Thyroid gland (tissue), 4 donors: ENCODE data around the gene PAGR1.

Experiments
- POLR2A ChIP-seq, 2 donors: fragments of 450-650 bp; IDR thresholded peaks; one replicate each; pipeline ENCODE4 v1.6.1; 2017; ENCODE audit warnings: antibody characterized with exemption in 2 of 2, mild to moderate bottlenecking in 2 of 2, moderate library complexity in 1 of 2
- TF ChIP-seq, protein P1 (sequence below), 6 experiments: fragments of 200-600 bp in 3 of 6; fragments of 450-650 bp in 3 of 6; sonication (generic) in 3 of 6; IDR thresholded peaks; one replicate each; pipeline ENCODE4 v1.5.1; 2016 to 2019; ENCODE audit warnings: antibody characterized with exemption in 6 of 6, mild to moderate bottlenecking in 2 of 6, inconsistent platforms in 1 of 6, moderate library complexity in 1 of 6

DNA sequence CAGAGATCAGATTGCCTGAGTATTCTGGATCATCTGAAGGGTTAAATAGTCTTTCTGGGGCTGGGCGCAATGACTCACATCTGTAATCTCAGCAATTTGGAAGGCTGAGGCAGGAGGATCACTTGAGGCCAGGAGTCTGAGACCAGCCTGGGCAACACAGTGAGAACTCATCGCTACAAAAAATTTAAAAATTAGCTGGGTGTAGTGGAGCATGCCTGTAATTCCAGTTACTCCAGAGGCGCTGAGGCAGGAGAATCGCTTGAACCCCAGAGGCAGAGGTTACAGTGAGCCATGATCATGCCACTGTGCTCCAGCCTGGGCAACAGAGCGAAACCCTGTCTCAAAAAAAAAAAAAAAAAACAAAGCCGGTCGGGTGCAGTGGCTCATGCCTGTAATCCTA, 20.0 kb downstream of the PAGR1 start:
- TF ChIP-seq, protein P1, sequence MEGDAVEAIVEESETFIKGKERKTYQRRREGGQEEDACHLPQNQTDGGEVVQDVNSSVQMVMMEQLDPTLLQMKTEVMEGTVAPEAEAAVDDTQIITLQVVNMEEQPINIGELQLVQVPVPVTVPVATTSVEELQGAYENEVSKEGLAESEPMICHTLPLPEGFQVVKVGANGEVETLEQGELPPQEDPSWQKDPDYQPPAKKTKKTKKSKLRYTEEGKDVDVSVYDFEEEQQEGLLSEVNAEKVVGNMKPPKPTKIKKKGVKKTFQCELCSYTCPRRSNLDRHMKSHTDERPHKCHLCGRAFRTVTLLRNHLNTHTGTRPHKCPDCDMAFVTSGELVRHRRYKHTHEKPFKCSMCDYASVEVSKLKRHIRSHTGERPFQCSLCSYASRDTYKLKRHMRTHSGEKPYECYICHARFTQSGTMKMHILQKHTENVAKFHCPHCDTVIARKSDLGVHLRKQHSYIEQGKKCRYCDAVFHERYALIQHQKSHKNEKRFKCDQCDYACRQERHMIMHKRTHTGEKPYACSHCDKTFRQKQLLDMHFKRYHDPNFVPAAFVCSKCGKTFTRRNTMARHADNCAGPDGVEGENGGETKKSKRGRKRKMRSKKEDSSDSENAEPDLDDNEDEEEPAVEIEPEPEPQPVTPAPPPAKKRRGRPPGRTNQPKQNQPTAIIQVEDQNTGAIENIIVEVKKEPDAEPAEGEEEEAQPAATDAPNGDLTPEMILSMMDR (IDR thresholded peaks at IDR 0.05): no peak
- TF ChIP-seq POLR2A (IDR thresholded peaks at IDR 0.05): no peak
